ENCODE results near the gene BCAR1. TPM values are rescaled to one million over a fixed set of nuclear protein-coding genes. Genes with fewer than 3 reads are reported as not detected.

BCAR1 gene
- total and polyA plus RNA-seq, 10 of the 15 experiments (the other 5 are each of a cell fraction or from before 2014, with no cell fraction given): 0.13 to 14.1 (median 2.8) TPM; not detected in 1

DNA sequence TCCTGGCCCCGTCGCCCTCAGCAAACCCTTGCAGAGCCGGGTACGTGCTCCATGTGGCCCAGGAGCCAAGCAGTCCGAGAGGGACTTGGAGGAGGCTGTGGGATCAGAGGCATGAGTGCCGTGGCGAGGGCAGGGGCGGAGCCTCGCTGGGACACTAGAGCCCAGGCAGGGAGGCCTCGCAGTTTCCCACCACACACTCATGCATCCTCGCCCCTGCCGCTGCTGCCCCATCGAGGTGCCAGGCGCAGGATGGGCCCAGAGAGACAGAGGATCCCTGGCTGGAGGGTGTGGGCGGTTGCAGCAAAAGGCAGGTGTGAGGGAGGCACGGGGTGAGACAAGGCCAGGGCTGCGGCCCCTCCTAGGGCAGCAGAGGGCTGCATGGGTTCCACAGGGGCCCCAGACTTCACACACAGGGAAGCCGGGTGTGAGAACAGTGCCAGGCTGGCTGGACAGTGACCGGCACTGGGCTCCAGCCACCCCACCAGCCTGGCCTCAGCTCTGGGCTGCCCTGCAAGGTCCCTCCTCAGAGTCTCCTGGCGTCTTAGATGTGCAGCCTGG is 7.7 kb downstream of the BCAR1 start:
- BruUV-seq (replicated peaks): no TSS peak
- no peak for ATAC-seq
- peaks cover 0 to 1% of the 10 kb centered on the region in 2 experiments; a peak in 1 of 4 replicates for H3K36me3 ChIP-seq (ENCODE audit: control insufficient read depth in 2 of 2, insufficient read depth in 2 of 2, low read length in 1 of 2)
- no peak overlapping the region for H3K4me3 ChIP-seq
- H3K9me3 ChIP-seq (replicated peaks; ENCODE audit: control insufficient read depth, insufficient read depth, low read length): no peaks in the 10 kb centered on the region
- in situ Hi-C loops (cut with MboI): no loop called here
- WGBS (ENCODE audit: insufficient coverage, insufficient replicate concordance, low lambda C conversion rate, missing lambda C conversion rate): 73% methylated on average over 20 of the region's 20 CpGs
- peaks cover 19% of the 10 kb centered on the region for H3K4me1 ChIP-seq (ENCODE audit: control insufficient read depth, insufficient read depth, low read length)
- ChIA-PET RAD21 (ENCODE audit: unreplicated experiment) (interaction anchor here (2.5 kb wide), 1 partner anchor 135 kb away, joined by 13 read pairs; no protein-coding TSS in a partner anchor), POLR2A (interaction anchor here (1.1 kb wide), 1 partner anchor 545 kb away, joined by 3 read pairs; no protein-coding TSS in a partner anchor), CTCF (interaction anchor here (1.2 kb wide), 1 partner anchor 142 kb away, joined by 4 read pairs; no protein-coding TSS in a partner anchor), SMC1A (ENCODE audit: uncharacterized antibody, unreplicated experiment) (interaction anchor here (1.0 to 2.4 kb wide), 2 partner anchors 42 to 142 kb away, joined by 3 to 9 read pairs; no protein-coding TSS in a partner anchor)
- intact Hi-C loops (cut with micrococcal nuclease; ENCODE audit: unreplicated experiment): no loop called here
- H3K9ac ChIP-seq (ENCODE audit: control insufficient read depth, insufficient read depth, low read length): no peak overlapping the region
- no peaks in the 10 kb centered on the region for H3K27me3 ChIP-seq (replicated peaks in 1 of 2; ENCODE audit: control insufficient read depth in 2 of 2, insufficient read depth in 2 of 2, low read length in 1 of 2)
- no peak for FAIRE-seq
- peaks cover 6% of the 10 kb centered on the region; the same call in 1 of the 2 replicates for H4K20me1 ChIP-seq (ENCODE audit: control insufficient read depth, insufficient read depth)
- DNase-seq (ENCODE audit: low read depth, low spot score): no peak
- no peak overlapping the region for H3K4me2 ChIP-seq (ENCODE audit: control insufficient read depth, insufficient read depth)
- no peak overlapping the region for H2AFZ ChIP-seq (ENCODE audit: control insufficient read depth, low read depth, low read length)
- H3K27ac ChIP-seq (ENCODE audit: control insufficient read depth, insufficient read depth): no peak overlapping the region
- H3K79me2 ChIP-seq (ENCODE audit: control insufficient read depth, insufficient read depth, low read length): no peaks in the 10 kb centered on the region
- TF ChIP-seq, protein P1, sequence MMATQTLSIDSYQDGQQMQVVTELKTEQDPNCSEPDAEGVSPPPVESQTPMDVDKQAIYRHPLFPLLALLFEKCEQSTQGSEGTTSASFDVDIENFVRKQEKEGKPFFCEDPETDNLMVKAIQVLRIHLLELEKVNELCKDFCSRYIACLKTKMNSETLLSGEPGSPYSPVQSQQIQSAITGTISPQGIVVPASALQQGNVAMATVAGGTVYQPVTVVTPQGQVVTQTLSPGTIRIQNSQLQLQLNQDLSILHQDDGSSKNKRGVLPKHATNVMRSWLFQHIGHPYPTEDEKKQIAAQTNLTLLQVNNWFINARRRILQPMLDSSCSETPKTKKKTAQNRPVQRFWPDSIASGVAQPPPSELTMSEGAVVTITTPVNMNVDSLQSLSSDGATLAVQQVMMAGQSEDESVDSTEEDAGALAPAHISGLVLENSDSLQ (IDR thresholded peaks at IDR 0.05): no peak
- TF ChIP-seq ZBED1 (IDR thresholded peaks at IDR 0.05; ENCODE audit: borderline replicate concordance): no peak
- no peak for TF ChIP-seq ETV6 (conservative IDR thresholded peaks at IDR 0.05 in 1 of 2, IDR thresholded peaks at IDR 0.05 in 1 of 2; ENCODE audit: borderline replicate concordance in 1 of 2, low read depth in 1 of 2)
- TF ChIP-seq PML (IDR thresholded peaks at IDR 0.05; ENCODE audit: low read length): no peak
- no peak for TF ChIP-seq SMARCA5 (IDR thresholded peaks at IDR 0.05)
- TF ChIP-seq, protein P2, sequence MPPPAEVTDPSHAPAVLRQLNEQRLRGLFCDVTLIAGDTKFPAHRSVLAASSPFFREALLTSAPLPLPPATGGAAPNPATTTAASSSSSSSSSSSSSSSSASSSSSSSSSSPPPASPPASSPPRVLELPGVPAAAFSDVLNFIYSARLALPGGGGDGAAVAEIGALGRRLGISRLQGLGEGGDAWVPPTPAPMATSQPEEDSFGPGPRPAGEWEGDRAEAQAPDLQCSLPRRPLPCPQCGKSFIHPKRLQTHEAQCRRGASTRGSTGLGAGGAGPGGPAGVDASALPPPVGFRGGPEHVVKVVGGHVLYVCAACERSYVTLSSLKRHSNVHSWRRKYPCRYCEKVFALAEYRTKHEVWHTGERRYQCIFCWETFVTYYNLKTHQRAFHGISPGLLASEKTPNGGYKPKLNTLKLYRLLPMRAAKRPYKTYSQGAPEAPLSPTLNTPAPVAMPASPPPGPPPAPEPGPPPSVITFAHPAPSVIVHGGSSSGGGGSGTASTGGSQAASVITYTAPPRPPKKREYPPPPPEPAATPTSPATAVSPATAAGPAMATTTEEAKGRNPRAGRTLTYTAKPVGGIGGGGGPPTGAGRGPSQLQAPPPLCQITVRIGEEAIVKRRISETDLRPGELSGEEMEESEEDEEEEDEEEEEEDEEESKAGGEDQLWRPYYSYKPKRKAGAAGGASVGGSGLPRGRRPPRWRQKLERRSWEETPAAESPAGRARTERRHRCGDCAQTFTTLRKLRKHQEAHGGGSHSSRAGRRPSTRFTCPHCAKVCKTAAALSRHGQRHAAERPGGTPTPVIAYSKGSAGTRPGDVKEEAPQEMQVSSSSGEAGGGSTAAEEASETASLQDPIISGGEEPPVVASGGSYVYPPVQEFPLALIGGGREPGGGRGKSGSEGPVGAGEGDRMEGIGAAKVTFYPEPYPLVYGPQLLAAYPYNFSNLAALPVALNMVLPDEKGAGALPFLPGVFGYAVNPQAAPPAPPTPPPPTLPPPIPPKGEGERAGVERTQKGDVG (CRISPR knock-in tag; IDR thresholded peaks at IDR 0.05): no peak
- TF ChIP-seq RAD51 (IDR thresholded peaks at IDR 0.05): no peak
- no peak for TF ChIP-seq NBN (IDR thresholded peaks at IDR 0.05)
- no peak for TF ChIP-seq STAT1 (conservative IDR thresholded peaks at IDR 0.05)
- no peak for TF ChIP-seq SMAD5 (IDR thresholded peaks at IDR 0.05; ENCODE audit: low read depth)
- TF ChIP-seq, protein P3, sequence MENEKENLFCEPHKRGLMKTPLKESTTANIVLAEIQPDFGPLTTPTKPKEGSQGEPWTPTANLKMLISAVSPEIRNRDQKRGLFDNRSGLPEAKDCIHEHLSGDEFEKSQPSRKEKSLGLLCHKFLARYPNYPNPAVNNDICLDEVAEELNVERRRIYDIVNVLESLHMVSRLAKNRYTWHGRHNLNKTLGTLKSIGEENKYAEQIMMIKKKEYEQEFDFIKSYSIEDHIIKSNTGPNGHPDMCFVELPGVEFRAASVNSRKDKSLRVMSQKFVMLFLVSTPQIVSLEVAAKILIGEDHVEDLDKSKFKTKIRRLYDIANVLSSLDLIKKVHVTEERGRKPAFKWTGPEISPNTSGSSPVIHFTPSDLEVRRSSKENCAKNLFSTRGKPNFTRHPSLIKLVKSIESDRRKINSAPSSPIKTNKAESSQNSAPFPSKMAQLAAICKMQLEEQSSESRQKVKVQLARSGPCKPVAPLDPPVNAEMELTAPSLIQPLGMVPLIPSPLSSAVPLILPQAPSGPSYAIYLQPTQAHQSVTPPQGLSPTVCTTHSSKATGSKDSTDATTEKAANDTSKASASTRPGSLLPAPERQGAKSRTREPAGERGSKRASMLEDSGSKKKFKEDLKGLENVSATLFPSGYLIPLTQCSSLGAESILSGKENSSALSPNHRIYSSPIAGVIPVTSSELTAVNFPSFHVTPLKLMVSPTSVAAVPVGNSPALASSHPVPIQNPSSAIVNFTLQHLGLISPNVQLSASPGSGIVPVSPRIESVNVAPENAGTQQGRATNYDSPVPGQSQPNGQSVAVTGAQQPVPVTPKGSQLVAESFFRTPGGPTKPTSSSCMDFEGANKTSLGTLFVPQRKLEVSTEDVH (IDR thresholded peaks at IDR 0.05; ENCODE audit: low read depth, partially characterized antibody): no peak
- TF ChIP-seq DPF2 (IDR thresholded peaks at IDR 0.05): no peak
- TF ChIP-seq, protein P4, sequence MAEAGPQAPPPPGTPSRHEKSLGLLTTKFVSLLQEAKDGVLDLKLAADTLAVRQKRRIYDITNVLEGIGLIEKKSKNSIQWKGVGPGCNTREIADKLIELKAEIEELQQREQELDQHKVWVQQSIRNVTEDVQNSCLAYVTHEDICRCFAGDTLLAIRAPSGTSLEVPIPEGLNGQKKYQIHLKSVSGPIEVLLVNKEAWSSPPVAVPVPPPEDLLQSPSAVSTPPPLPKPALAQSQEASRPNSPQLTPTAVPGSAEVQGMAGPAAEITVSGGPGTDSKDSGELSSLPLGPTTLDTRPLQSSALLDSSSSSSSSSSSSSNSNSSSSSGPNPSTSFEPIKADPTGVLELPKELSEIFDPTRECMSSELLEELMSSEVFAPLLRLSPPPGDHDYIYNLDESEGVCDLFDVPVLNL (IDR thresholded peaks at IDR 0.05; ENCODE audit: low read depth, low read length): no peak
